Esophagus muscularis mucosa (tissue), 3 donors: ENCODE results near the gene NEO1.

ENCODE experiments used
- POLR2A ChIP-seq: fragments of 450-650 bp; IDR thresholded peaks from one replicate; pipeline ENCODE4 v1.6.1; 2017; ENCODE audit warnings: antibody characterized with exemption, moderate library complexity, mild to moderate bottlenecking, low read depth
- TF ChIP-seq, protein P1 (sequence below), 3 experiments: fragments of 200-600 bp in 2 of 3; fragments of 450-650 bp in 1 of 3; sonication (generic) in 2 of 3; IDR thresholded peaks; one replicate each; pipeline ENCODE4 v1.5.1; 2017 to 2019; ENCODE audit warnings: antibody characterized with exemption in 3 of 3, mild to moderate bottlenecking in 2 of 3, moderate library complexity in 1 of 3

DNA sequence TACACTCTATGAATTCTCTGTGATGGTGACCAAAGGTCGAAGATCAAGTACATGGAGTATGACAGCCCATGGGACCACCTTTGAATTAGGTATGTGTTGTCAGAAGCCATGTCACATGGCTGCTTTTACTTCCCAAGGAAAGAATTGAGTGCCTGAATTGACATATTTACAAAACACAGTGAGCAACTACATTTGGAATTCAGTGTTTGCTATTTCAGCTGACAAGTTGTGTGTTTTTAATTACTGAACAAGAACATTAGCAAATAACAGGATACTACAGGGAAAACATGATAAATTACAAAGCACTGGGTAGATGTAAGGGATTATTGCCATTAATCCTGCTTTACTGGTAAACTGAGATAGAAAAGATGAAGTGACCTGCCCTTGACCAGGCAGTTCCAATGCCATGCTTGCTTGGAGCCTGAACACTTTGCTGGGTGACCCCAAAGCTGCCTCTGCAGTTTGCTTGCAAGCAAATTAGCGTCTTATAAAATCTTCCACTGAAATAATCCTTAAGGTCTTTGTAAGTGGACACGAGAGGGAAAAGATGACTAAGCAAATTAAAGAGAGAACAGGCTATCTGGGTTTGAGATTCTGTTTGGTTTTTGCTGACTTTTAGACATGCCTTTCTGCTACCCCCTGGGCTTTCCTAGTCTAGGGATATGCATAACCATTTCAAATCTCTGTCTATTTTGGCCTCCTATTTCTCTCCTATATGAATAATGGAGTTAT, 218.3 kb downstream of the NEO1 start:
- no peak for TF ChIP-seq POLR2A
- TF ChIP-seq, protein P1, sequence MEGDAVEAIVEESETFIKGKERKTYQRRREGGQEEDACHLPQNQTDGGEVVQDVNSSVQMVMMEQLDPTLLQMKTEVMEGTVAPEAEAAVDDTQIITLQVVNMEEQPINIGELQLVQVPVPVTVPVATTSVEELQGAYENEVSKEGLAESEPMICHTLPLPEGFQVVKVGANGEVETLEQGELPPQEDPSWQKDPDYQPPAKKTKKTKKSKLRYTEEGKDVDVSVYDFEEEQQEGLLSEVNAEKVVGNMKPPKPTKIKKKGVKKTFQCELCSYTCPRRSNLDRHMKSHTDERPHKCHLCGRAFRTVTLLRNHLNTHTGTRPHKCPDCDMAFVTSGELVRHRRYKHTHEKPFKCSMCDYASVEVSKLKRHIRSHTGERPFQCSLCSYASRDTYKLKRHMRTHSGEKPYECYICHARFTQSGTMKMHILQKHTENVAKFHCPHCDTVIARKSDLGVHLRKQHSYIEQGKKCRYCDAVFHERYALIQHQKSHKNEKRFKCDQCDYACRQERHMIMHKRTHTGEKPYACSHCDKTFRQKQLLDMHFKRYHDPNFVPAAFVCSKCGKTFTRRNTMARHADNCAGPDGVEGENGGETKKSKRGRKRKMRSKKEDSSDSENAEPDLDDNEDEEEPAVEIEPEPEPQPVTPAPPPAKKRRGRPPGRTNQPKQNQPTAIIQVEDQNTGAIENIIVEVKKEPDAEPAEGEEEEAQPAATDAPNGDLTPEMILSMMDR (IDR thresholded peaks at IDR 0.05) = no peak
